ENCODE results near the gene OR8A1.
A peak's percentile ranks its signal among the peaks of the same experiment; 100 is the strongest.
"Not testable (repeated sequence)": the region's sequence is repeated elsewhere in the genome, so short reads cannot be mapped to it uniquely, and the experiment has no call there.

The OR8A1 gene

GRCh38 chr11:124592627-124593026 is 22.8 kb downstream of the OR8A1 start:
- DNase-seq (ENCODE audit: low read depth in 2 of 3, low spot score in 1 of 3) = no peak

- DNase-seq (ENCODE audit: low read depth in 2 of 3, low spot score in 1 of 3) = no peak
These were observed 25.5 kb downstream of the OR8A1 start for GRCh38 chr11:124595302-124595701.

- DNase-seq (ENCODE audit: low read depth in 2 of 3, low spot score in 1 of 3) = no peak
These were observed 27.8 kb downstream of the OR8A1 start for GRCh38 chr11:124597626-124598025.

- no peak for DNase-seq (ENCODE audit: low read depth in 2 of 3, low spot score in 1 of 3)
These were observed 31.0 kb downstream of the OR8A1 start for GRCh38 chr11:124600621-124601320.

- no peak for DNase-seq (ENCODE audit: low read depth in 2 of 3, low spot score in 1 of 3)
These were observed 32.4 kb downstream of the OR8A1 start for GRCh38 chr11:124602193-124602592.

- DNase-seq (ENCODE audit: low read depth in 2 of 3, low spot score in 1 of 3) = not testable (repeated sequence)
These were observed 32.9 kb downstream of the OR8A1 start for GRCh38 chr11:124602723-124603122.

- no peak for DNase-seq (ENCODE audit: low read depth in 2 of 3, low spot score in 1 of 3)
These were observed 35.9 kb downstream of the OR8A1 start for GRCh38 chr11:124605719-124606118.

- no peak for DNase-seq (ENCODE audit: low read depth in 2 of 3, low spot score in 1 of 3)
These were observed 38.4 kb downstream of the OR8A1 start for GRCh38 chr11:124608147-124608546.

GRCh38 chr11:124610295-124610694 is 40.5 kb downstream of the OR8A1 start:
- no peak for DNase-seq (ENCODE audit: low read depth in 2 of 3, low spot score in 1 of 3)

- no peak for DNase-seq (ENCODE audit: low read depth in 2 of 3, low spot score in 1 of 3)
These were observed 41.3 kb downstream of the OR8A1 start, which contains the start of gene PANX3 for GRCh38 chr11:124611064-124611463. Gene PANX3 (plus strand): TSS chr11:124611428. CDS start chr11:124611557, 129 bp downstream.

- peak in 1 of 3 donors; percentile 1 for DNase-seq (ENCODE audit: low read depth in 2 of 3, low spot score in 1 of 3)
These were observed 42.2 kb downstream of the OR8A1 start for GRCh38 chr11:124612045-124612444.

GRCh38 chr11:124612567-124613246 is 42.9 kb downstream of the OR8A1 start:
- DNase-seq (ENCODE audit: low read depth in 2 of 3, low spot score in 1 of 3) = no peak

- no peak for DNase-seq (ENCODE audit: low read depth in 2 of 3, low spot score in 1 of 3)
These were observed 49.1 kb downstream of the OR8A1 start for GRCh38 chr11:124618863-124619262.

Measured in stimulated activated CD4-positive, alpha-beta T cell treated with anti-CD3 and anti-CD28 coated beads, Interleukin-12 subunit alpha, Interleukin-12 subunit beta, amount 100 ng/mL, for 48 hours (primary cell).